IPS-15b (cell line): Measurements from ENCODE around the gene SELENOO.
"Not testable (repeated sequence)": the region's sequence is repeated elsewhere in the genome, so short reads cannot be mapped to it uniquely, and the experiment has no call there.

Experiments used
- H3K27me3 ChIP-seq: one replicate; pipeline ENCODE4 v1.6.1; 2013; ENCODE audit warnings: low read length; ENCODE audit not compliant: control insufficient read depth, insufficient read depth
- H3K36me3 ChIP-seq: one replicate; pipeline ENCODE4 v1.6.1; 2013; ENCODE audit warnings: low read length; ENCODE audit not compliant: control insufficient read depth, insufficient read depth
- H3K4me1 ChIP-seq: one replicate; pipeline ENCODE4 v1.6.1; 2013; ENCODE audit warnings: mild to moderate bottlenecking, low read length; ENCODE audit not compliant: control insufficient read depth, insufficient read depth
- H3K4me3 ChIP-seq: one replicate; pipeline ENCODE4 v1.5.1; 2013; ENCODE audit warnings: low read depth, low read length
- H3K9ac ChIP-seq: one replicate; pipeline ENCODE4 v1.6.1; 2013; ENCODE audit warnings: low read depth, mild to moderate bottlenecking, low read length
- H3K9me3 ChIP-seq: one replicate; pipeline ENCODE4 v1.6.1; 2013; ENCODE audit warnings: mild to moderate bottlenecking, low read length; ENCODE audit not compliant: control insufficient read depth, insufficient read depth

SELENOO gene

DNA sequence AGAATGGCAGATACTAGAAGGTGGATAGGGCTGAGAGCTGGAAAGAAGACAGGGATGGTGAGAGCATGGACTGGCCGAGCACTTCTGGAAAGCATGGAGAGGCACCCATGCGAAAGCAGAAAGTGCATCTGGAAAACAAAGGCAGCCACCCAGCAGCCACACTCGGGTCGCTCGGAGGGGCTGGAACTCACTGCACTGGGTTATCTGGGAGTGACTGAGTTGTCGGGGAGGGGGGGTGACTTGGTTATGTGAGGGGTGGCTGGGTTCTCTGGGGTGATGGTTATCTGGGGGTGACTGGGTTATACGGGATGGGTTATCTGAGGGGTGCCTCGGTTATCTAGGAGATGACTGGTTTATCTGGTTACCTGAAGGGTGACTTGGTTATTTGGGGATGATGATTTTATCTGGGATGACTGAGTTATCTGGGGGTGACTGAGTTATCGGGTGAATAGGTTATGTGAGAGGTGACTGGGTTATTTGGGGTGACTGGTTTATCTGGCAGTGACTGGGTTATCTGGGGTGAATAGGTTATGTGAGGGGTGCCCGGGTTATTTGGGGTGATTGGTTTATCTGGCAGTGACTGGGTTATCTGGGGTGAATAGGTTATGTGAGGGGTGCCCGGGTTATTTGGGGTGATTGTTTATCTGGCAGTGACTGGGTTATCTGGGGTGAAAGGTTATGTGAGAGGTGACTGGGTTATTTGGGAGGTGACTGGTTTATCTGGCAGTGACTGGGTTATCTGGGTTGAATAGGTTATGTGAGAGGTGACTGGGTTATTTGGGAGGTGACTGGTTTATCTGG lies 32.9 kb upstream of the SELENOO start:
- H3K4me3 ChIP-seq: no peak overlapping the region
- H3K27me3 ChIP-seq: peaks cover 11% of the 10 kb centered on the region
- no peak overlapping the region for H3K9ac ChIP-seq
- H3K9me3 ChIP-seq: no peaks in the 10 kb centered on the region
- no peaks in the 10 kb centered on the region for H3K4me1 ChIP-seq
- no peaks in the 10 kb centered on the region for H3K36me3 ChIP-seq

DNA sequence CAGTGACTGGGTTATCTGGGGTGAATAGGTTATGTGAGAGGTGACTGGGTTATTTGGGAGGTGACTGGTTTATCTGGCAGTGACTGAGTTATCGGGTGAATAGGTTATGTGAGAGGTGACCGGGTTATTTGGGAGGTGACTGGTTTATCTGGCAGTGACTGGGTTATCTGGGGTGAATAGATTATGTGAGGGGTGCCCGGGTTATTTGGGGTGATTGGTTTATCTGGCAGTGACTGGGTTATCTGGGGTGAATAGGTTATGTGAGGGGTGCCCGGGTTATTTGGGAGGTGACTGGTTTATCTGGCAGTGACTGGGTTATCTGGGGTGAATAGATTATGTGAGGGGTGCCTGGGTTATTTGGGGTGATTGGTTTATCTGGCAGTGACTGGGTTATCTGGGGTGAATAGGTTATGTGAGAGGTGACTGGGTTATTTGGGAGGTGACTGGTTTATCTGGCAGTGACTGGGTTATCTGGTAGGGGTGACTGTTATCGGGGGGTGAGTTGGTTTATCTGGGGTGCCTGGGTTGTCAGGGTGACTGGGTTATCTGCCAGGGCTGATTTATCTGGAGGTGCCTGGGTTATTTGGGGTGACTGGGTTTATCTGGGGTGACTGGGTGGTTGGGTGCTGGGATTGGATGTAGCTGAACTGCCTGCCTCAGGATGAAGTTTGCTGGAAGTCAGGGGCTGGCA lies 32.2 kb upstream of the SELENOO start:
- Histone ChIP-seq H3K4me3 (peak overlapping the region; percentile 26), H3K27me3 (peaks cover 11% of the 10 kb centered on the region)
- not testable (repeated sequence) for H3K36me3 ChIP-seq, H3K9ac ChIP-seq, H3K4me1 ChIP-seq, H3K9me3 ChIP-seq

DNA sequence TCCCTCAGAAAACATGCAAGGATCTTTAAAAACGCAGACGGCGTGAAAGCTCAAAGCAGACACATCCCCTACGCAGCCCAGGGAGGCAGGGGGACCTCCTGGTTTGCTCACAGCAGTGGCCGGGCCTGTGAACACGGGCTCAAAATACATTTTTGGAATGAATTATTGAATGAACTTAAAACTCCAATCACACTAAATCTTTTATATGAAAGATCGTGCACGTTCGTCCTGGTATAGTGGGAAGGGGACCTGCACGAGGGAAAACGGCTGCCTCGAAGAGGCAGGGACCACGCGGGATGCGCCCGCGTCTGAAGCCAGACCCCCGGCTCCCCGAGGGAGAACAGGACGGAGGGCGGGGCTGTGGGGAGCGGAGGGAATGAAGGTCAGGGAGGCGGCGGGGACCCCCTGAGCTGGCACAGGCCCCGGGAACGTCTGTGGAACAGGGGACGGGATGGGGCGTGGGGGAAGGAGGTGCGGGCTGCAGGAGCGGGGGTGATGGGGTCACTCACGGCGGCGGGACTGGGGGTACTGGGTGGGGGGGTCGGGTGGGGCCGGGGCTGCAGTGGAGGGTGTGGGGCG lies 31.5 kb upstream of the SELENOO start:
- Histone ChIP-seq H3K9me3 (no peaks in the 10 kb centered on the region), H3K27me3 (peaks cover 11% of the 10 kb centered on the region), H3K9ac (no peak overlapping the region), H3K4me3 (peak overlapping the region; percentile 26), H3K36me3 (no peaks in the 10 kb centered on the region), H3K4me1 (no peaks in the 10 kb centered on the region)

DNA sequence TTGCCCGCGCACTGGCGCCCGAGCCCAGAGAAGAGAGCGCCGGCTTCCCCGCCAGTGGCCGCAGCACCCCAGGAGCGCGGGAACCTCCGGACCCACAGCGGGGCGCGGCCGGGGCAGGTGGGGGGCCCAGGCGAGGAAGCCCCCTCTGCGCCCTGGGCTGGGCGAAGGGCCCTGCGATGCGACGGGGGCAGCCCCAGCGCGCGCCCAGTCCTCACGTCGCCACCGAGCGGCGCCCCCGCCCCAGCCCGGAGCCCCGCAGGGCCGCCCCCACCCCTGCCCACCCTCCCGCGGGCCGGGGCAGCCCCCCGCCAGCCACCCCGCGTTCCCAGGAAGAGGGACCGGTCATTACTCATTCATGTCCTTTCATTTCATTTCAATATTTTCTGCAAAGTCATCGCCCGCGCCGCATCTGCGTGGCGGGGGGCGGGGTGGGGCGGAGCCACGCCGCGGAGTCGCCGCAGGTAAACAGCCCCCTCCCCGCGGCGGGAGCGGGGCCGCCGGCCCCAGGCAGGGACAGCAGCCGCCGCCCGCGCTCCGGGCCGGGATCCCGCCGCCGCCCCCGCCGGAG lies 31.0 kb upstream of the SELENOO start:
- H3K36me3 ChIP-seq: peaks cover under 1% of the 10 kb centered on the region
- no peak overlapping the region for H3K9ac ChIP-seq
- H3K4me3 ChIP-seq: no peak overlapping the region
- H3K9me3 ChIP-seq: no peaks in the 10 kb centered on the region
- peaks cover 11% of the 10 kb centered on the region for H3K27me3 ChIP-seq
- no peaks in the 10 kb centered on the region for H3K4me1 ChIP-seq

DNA sequence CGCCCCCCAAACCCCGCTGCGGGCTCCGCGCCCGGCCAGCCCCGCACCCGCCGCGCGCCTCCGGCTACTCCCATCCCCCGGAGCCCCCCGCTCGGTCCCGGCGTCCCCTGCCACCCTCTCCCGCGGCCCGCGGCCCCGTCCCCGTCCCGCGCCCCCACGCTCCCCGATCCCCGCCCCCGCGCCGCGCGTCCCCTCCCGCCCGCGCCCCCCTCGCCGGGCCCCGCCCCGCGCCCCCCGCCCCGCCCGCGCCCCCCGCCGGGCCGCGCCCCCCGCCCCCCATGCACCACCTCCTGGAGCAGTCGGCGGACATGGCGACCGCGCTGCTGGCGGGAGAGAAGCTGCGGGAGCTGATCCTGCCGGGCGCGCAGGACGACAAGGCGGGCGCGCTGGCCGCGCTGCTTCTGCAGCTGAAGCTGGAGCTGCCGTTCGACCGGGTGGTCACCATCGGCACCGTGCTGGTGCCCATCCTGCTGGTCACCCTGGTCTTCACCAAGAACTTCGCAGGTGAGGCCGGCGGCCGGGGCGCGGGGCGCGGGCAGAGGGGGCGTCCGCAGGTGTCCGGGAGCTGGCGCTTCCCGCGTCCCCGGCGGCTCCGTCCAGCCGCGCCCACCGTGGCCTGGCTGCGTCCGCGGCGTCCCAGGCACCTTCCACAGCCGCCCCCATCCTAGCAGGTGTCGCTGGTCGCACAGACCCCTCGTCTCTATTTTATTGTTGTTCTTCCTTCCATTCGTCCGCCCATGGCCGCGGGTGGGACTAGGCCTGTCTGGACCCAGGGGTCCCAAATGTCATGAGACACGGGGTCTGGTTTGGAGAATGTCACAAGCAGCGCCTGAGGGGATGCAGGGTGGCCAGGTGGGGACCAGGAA lies 30.1 kb upstream of the SELENOO start, which contains the start of gene PANX2:
Gene PANX2, plus strand, starts transcription at position 279 of the 866 bp plus-strand sequence. Its CDS starts 0 bp downstream, at position 279.
- Histone ChIP-seq H3K9me3 (no peaks in the 10 kb centered on the region), H3K9ac (no peak within 1 kb of the TSS), H3K4me1 (no peaks in the 10 kb centered on the region), H3K36me3 (peaks cover 2% of the 10 kb centered on the region), H3K27me3 (peaks cover 11% of the 10 kb centered on the region), H3K4me3 (peak within 1 kb of the TSS; percentile 69)

DNA sequence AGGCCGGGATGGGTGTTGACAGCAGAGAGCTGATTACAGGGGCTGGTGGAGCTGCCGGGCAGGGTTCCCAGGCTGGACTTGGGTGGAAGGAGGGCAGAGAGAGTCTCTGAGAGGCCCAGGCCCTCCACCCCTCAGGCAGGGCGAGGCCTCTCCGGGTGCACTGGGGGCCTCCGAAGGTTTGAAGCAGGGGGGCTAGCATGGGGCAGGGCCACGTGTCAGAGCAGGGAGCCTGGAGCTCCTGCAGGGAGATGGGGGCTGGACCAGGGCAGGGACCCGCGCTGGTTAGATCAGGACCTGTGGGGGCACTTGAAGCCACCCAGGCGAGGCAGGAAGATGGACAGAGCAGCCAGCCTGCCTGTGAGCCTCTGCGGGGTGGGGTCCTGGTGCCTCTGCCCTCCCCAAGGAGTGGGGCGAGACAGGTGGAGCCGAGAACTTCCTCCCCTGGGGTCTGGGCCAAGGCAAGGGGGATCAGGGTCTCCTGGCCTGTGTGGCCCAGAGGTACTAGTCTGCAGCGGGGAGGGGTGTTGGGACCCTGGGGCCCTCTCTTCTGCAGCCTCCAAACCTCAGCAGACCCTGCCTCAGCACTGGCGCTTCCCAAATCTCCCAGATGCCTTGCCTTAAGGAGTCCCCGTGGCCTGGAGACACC lies 29.4 kb upstream of the SELENOO start:
- H3K4me1 ChIP-seq: no peaks in the 10 kb centered on the region
- peaks cover 11% of the 10 kb centered on the region for H3K27me3 ChIP-seq
- H3K36me3 ChIP-seq: peaks cover 2% of the 10 kb centered on the region
- peak overlapping the region; percentile 69 for H3K4me3 ChIP-seq
- H3K9me3 ChIP-seq: no peaks in the 10 kb centered on the region
- H3K9ac ChIP-seq: no peak overlapping the region

DNA sequence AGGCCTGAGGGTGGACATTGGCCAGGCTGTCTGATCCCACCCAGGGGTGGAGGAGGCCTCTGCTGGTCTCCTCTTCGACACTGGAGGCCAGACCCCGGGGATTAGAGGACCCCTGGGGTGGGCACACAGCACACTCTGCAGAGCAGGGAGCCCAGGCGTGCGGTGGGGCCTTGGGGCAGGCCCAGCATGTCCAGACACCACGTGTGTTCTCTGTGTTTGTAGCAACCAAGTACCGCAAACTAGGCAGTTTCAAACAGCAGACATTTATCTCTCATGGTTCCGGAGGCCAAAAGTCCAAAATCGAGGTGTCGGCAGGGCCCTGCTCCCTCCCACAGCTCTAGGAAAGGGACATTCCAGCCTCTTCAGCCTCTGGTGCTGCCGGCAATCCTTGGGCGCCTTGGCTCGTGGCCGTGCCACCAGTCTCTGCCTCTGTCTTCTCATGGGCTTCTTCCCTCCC lies 28.8 kb upstream of the SELENOO start:
- peaks cover 2% of the 10 kb centered on the region for H3K36me3 ChIP-seq
- H3K4me3 ChIP-seq: no peak overlapping the region
- no peak overlapping the region for H3K9ac ChIP-seq
- no peaks in the 10 kb centered on the region for H3K9me3 ChIP-seq
- H3K27me3 ChIP-seq: peaks cover 11% of the 10 kb centered on the region
- H3K4me1 ChIP-seq: no peaks in the 10 kb centered on the region

DNA sequence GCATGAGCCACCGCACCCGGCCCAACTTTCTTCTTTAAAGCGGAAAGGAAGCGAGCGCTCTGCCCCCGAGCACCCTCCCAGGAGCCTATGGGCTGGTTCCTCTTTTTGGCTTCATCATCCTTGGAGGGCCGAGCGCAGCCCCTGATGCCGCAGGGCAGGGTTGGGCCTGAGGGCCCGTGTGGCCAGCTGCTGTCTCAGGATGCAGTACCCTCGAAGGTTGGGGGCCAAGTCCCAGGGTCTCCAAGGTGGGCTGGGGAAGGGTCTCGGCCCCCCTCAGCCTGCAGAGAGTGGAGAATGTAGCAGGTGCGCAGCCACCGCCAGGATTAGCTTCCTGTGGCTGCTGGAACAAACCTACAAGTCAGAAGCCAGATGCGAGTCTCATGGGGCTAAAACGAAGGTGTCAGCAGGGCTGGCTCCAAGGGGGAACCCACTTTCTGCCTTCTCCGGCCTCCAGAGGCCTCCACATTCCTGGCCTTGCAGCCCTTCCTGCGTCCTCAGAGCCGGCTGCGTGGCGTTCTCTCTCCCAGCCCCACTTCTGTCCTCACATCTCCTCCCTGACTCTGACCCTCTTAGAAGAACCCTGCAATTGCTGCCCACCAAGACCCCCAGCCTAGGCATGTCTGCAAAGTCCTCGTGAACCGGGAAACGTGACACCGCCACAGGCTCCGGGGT lies 27.4 kb upstream of the SELENOO start:
- Histone ChIP-seq H3K9me3 (no peaks in the 10 kb centered on the region), H3K9ac (no peak overlapping the region), H3K4me3 (no peak overlapping the region), H3K27me3 (peaks cover 9% of the 10 kb centered on the region), H3K4me1 (no peaks in the 10 kb centered on the region), H3K36me3 (peaks cover 2% of the 10 kb centered on the region)

DNA sequence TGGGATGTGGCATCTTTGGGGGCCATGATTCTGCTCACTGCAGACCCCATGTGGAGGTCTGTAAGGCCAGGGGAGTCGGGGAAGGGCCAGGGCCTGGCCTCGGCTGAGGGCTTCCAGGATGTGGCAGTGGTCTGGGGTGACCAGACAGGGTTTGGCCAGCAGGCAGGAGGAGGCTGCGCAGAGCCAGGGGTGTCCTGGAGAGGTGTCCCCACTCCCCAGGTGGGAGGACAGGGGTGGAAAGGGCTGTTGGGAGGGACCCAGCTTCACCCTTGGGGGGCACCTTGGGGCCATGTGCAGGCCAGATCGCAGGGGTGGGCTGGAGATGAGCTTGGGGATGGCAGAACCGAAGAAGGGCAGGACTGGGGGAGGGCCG lies 26.8 kb upstream of the SELENOO start:
- H3K27me3 ChIP-seq: peaks cover 5% of the 10 kb centered on the region

DNA sequence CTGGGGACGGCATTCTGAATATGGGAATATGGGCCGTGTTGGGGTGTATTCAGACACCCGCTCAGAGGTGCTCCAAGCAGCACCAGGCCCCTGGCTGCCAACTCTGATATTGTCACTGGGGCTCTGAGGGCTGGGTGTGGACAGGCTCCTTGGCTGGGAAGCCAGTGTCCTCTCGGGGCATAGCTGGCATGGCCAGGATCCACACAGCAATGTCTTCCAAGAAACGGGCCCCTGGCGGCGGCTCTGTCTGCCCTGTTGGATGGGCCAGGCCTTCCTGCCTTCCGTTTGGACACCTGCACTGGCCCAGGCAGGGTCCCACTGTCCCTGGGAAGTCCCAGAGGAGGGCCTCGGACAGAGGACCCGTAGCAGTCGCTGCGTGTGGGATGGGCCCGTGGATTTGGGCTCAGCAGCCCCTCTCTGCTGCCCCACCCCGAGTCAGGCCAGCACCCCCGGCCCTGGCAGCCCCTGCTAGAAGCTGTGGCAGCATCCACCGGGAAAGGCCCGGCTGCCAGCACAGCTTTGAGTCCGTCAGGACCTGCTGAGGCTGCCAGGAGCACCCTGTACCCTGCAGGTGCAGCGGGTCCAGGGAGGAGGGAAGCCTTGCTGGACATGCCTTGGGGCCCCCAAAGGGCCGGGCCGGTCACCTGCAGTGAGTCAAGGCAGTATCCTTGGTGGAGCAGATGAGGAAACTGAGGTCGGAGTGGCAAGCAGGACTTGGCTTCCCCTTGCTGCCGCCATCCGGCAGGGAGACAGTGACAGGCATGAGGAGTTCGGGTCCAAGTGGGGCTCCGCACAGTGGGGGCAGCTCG lies 26.2 kb upstream of the SELENOO start:
- H3K4me1 ChIP-seq: no peaks in the 10 kb centered on the region
- H3K9me3 ChIP-seq: no peaks in the 10 kb centered on the region
- peaks cover 6% of the 10 kb centered on the region for H3K36me3 ChIP-seq
- no peak overlapping the region for H3K4me3 ChIP-seq
- no peak overlapping the region for H3K9ac ChIP-seq
- H3K27me3 ChIP-seq: peaks cover 2% of the 10 kb centered on the region

More for the DNA sequence above, 26.8 kb upstream of the SELENOO start:
- Histone ChIP-seq H3K4me3 (no peak overlapping the region), H3K36me3 (peaks cover 2% of the 10 kb centered on the region), H3K4me1 (no peaks in the 10 kb centered on the region), H3K9me3 (no peaks in the 10 kb centered on the region), H3K9ac (no peak overlapping the region)
